ENCODE results near the gene HOXA4.

Gene HOXA4

DNA sequence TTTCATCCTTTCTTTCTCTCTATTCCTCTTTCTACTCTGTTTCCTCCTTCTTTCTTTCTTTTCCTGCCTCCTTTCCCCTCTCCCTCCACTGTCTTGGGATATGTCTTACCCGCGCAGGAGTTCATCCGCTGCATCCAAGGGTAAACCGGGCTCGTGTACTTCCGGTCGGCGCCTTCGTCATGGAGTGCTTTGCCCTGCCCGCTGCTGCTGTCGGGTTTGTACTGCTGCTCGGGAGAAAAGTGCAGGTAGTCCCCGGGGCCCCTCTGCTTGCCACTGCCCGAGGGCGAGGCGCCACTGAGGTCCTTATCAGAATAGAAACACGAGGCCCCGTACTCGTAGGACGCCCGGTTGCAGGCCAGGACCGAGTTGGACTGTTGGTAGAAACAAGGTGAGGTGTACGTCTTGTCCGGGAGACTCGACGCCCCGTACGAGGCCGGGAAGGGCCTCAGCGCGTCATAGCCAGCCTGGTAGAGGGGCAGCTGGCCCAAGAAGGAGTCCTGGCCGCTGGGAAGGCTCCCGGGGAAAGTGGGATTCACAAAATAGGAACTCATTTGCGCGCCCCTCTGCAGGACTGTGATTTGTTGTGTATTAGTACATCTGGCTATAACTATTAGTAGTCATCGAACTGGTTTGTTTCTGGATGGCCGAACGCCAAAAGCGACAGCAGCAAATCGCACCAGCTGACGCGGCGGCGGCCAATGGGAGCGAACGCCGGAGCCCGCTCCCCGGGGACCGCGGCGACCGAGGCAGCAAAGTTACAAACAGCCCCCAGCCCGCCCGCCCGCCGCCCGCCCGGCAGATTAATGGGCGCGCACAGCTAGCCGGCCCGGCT lies 16.9 kb upstream of the HOXA4 start, which contains the start of gene HOXA6:
TSS of gene HOXA6 (minus strand) at position 576 of the 832 bp plus-strand sequence. CDS start at position 551, 25 bp downstream.
- no peak for DNase-seq (ENCODE audit: low read depth in 2 of 2)

DNA sequence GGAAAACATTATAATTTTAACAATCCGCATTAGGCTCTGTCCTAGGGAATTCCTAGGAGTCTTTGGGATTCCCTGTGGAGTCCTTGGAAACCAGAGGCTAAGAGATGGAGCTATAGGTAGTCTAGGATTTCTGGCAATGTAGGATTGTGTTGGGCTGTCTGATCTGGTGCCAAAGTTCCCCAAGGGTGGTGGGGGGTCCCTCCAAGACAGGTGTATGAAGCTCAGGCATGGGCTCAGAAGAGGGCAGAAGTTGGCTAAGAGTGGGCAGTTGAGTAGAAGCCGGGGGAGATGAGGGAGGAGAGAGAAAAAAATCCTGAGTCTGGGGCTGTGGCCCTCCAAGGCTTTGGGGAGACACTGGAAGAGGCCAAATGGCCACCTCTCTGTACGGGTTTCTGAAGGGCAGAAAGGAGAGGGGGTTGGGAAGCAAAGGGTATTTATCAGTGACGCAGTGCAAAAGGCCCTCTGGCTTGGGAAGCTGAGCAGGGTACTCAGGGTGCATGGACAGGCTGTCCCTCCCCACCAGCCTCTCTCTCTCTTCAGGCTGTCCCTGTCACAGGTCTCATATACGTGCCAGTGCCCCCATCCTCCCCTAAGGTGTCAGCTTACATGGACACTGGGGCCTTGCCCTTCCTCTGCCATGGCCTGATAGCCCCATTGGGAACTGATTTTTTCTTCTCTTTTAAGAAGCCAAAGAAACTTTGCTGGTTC lies 16.1 kb upstream of the HOXA4 start:
- DNase-seq (ENCODE audit: low read depth in 2 of 2), result no peak

DNA sequence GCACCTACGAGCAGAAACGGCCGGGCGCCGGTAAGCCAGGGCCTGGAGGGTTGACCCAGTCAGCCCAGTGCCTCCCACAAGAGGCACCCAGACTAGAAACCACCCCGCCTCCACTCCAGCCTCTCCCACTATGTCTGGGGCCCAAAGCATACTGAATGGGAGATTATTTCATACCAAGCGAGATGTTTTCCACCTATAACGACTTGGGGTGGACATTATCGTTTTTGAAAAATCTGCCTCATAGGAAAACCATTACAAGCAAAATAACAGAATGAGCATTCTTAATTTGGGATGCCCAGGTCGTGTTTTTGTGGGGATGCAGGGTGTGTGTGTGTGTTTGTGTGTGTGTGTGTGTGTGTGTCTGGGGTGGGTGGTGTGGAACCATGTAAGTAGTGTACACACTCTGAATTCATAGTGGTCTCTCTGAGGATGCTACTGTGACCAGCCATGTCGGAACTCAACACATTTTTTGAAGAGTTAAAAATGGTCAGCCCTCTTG lies 15.4 kb upstream of the HOXA4 start:
- no peak for DNase-seq (ENCODE audit: low read depth in 2 of 2)

DNA sequence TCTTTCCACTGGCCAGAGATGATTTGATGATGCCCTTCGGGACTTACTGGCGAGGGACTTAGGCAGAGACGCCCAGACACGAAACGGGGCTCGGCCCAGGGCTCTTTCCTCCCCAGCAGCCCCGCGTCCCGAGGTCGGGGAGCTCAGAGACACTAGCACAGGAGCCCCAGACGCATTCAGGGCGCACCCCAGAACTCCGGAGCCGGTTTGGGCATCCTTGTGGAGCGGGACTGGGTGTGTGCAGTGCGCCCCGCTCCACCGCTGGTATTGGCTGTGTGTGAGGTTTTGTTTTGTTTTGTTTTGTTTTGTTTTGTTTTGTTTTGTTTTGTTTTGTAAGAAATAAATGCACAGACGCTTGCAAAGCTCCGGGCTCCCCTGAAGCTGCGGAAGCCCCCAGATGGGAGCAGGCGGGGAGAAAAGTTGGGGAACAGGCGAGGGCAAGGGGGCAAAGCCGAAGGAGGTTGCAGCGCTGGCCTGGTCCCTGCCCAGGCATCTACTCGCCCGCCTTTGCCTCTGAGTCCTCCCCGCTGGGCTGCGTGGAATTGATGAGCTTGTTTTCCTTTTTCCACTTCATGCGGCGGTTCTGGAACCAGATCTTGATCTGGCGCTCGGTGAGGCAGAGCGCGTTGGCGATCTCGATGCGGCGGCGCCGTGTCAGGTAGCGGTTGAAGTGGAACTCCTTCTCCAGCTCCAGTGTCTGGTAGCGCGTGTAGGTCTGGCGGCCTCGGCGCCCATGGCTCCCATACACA lies 14.8 kb upstream of the HOXA4 start:
- DNase-seq (ENCODE audit: low read depth in 2 of 2), result no peak

DNA sequence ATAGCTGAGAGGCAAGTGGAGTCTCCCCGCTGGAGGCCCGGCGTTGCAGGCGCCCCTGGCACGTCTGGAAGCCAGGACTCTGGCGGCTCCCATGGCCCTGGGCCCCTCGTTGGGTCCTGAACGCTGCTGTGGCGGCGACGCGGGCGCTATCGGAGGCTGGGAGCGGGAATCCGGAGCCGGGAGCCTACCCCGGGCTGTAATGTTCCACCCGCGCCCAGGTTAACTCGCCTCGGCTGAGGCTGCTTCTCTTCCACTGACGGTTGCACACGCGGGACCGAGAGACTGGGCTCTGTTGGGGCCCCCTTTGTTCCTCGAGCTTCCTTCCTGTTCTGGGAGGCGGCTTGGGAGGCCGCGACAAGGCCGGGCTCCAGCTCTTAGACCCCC lies 14.2 kb upstream of the HOXA4 start:
- no peak for DNase-seq (ENCODE audit: low read depth in 2 of 2)

DNA sequence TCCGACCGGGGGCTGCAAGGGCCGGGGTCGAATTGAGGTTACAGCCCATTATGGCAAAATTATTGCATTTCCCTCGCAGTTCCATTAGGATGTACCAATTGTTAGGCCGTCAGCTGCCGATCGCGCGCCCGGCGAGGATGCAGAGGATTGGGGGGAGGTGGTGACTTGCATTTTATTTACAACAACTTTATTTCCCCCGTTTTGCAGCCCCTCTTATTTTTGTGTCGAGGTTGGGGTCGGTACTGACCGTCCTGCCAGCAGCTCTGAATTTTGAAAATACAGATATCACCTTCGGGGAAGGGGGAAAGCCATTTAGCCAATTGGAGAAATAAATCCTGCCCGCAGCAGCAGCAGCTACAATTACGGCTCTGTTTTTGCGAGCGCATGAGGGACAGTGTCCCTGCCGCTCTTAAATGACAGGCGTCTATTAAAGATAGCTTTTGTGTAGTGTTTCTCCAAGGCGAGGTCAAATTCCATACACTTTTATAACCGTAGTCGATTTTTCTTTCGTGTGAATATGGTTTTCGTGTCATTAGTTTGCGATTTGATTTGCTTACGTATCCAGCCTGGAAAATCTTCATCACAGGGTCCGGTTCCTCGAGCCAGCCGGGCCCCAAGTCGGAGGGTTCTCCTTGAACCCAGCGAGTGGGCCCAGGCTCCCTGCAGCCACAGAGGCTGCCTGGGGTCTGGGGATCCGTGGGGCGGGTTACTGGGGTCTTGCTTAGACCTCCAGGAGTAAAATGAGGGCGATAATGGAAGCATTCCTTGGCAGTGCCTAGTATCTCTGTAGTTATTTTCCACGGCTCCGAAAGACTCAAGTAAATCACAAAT lies 13.6 kb upstream of the HOXA4 start:
- no peak for DNase-seq (ENCODE audit: low read depth in 2 of 2)

DNA sequence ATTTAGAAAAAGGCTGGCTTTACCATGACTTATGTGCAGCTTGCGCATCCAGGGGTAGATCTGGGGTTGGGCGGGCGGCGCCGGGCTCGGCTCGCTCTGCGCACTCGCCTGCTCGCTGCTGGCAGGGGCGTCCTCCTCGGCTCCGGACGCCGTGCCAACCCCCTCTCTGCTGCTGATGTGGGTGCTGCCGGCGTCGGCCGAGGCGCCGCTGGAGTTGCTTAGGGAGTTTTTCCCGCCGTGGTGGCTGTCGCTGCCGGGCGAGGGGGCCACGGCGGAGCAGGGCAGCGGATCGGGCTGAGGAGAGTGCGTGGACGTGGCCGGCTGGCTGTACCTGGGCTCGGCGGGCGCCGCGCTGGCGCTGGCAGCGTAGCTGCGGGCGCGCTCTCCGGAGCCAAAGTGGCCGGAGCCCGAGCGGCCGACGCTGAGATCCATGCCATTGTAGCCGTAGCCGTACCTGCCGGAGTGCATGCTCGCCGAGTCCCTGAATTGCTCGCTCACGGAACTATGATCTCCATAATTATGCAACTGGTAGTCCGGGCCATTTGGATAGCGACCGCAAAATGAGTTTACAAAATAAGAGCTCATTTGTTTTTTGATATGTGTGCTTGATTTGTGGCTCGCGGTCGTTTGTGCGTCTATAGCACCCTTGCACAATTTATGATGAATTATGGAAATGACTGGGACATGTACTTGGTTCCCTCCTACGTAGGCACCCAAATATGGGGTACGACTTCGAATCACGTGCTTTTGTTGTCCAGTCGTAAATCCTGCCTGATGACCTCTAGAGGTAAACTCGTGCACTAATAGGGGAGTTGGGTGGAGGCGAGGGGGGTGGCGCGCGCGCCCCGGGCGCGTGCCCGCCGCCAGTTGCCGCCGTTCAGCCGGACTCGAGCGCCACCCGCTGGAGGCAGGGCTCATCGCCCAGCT lies 12.7 kb upstream of the HOXA4 start, which contains the start of gene HOXA5:
TSS of gene HOXA5 (minus strand) at position 659 of the 927 bp plus-strand sequence. CDS start at position 585, 74 bp downstream.
- no peak for DNase-seq (ENCODE audit: low read depth in 2 of 2)

DNA sequence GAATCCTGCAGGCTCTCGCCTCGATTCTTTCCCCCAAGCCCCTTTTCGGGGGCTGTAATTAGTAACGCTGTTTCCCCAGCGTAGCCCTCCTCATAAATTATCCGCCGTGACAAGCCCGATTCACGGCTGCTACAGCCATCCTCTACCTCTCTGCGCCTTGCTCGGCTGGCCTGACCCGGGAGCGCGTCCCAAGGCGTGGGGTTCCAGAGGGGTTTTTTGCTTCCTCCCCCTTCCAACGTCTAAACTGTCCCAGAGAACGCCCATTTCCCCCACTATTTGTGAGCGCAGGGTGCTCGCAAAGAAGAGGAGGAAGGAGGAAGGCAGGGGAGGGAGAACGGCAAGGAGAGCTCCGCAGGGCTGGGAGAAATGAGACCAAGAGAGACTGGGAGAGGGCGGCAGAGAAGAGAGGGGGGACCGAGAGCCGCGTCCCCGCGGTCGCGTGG lies 12.0 kb upstream of the HOXA4 start:
- no peak for DNase-seq (ENCODE audit: low read depth in 2 of 2)

DNA sequence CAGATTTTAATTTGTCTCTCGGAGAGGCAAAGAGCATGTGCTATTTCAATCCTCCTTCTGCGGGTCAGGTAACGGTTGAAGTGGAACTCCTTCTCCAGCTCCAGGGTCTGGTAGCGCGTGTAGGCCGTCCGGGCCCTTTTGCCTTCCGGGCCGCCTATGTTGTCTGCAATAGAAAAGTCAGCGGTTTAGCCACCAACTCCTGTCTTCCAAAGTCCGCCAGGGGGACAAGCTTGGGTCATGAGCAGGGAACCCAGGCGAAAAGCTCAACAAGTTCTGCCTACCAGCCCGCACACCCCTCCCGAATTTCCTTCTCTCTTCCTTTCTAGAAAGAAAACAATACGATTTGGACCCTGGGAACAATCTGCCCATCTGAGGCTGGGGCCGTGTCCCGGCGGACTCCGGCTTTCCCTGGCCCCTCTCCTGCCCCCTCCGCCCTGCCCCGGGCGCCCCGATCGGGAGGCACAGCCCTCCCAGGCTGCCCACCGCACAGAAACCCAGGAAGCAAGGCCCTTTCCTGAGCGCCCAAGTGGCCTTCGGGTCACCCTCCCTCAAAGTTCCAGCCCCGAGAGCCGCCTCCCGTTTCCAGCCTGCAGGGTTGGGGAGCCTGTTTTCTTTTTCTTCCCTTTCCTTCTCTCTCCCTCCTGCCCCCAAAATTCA lies 11.5 kb upstream of the HOXA4 start:
- DNase-seq (ENCODE audit: low read depth in 2 of 2), result no peak

DNA sequence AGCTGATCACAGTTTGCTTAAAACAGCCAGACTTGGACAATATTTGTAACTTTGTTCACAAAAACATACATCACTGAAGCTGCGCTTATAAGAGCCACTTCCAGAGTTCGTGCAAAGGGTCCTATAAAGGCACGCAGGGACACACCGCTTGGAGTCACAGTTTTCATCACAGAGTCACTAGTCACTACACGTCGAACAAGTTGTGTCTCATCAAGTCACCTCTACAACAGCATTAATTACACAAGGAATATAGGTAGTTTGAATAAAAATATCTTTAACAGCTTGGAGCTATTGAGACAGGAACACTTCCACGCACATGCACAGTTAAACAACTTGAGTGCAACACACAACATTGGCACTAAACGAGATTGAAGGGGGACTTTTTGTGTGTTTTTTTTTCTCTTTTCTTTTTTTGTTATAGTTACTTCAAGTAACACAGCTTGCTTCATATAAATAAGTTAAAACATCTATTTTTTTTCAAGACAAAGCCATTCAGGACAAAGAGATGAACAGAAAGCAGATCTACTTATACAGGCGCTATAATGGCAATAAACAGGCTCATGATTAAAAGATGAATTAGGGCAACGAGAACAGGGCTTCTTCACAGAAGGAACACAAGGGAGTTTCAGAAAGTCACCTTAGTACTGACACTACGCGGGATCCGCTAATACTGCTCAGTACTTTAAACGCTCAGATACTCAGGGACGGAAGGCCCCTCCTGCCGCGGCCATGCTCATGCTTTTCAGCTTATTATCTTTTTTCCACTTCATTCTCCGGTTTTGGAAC lies 10.8 kb upstream of the HOXA4 start:
- no peak for DNase-seq (ENCODE audit: low read depth in 2 of 2)

DNA sequence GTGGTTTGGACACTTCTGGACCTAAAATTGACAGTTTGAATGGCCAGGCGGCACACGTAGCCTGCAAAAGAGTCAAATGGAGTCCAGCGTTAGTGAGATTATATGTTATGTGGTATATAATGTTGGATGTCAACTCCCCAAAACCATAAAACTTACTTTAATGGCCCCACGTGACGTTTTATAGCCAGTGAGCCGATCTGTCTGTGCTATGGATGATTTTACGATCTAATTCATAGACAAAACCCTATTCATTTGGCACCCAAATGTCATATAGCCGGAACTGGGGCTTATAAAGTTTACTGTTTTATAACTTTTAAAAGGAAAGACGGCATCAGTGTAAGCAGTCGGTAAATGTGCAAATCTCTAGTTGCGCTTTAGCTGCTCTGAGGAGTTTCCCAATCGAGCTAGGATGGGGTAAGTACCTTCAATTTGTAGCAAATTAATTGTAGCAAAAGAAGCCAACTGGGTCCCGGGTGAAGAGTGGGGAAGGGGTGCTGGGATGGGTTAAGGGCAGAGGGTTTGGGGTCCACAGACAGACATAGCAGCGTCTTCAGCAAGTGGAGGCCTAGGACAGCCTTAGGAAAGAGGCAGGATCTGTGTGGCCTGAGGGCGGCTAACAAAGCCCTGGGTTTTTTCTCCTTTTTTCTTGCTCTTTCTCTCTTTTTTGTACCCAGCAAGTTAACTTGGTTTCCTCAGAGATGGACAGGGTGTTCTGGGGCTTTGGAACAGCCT lies 9.7 kb upstream of the HOXA4 start:
- DNase-seq (ENCODE audit: low read depth in 2 of 2), result no peak

DNA sequence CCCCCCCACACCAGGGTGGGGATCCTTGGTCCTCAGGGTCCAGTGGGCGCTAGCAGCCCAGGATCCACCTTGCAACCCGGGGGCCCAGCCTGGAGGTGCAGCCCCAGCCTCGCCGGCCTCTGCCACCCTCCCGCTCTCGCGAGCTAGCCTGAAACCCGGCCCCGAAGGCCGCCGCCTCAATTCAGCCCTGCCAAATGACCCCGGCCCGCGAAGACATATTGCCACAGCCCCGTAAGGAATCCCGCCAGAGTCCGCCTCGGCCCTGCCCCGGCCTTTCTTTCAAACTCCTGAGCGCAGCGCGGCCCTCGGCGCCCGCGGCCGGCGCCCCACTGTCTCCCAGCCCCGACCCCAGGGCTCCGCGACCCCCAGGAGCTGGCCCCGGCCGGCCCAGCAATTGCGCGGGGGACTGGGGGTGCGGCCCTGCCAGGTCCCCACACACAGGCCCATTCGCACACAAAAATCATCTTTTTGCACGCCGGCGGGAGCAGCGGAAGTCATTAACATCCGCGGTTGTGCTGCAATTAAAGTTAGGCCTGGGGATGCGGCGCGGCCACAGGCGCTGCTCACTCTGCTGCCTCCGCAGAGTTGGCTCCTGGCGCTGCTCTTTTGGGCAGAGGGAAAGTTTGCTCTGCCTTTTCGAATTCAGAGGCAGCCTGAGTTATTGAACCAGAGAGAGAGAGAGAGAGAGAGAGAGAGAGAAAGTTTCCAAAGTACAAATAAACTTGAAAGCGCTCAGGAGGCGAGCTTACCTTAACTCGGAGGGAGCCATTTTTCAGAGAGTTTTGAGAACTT lies 9.0 kb upstream of the HOXA4 start:
- DNase-seq (ENCODE audit: low read depth in 2 of 2), result no peak

DNA sequence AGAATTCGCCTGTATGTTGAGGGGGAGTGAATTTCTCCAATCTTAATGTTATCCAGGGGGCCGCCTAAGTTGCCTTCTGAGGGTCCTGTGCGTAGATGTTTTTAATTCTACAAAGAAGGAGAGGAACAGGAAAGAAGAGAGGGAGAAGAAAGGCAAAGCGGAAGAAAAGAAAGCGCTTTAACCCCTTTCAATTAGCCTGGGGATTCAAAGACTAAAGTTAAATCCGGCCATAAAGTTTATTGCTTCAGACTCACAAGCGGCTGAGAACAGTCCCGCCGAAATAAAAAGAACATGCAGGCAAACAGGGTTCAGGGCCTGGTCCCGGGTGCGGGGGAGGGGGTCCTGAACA lies 8.4 kb upstream of the HOXA4 start:
- no peak for DNase-seq (ENCODE audit: low read depth in 2 of 2)

DNA sequence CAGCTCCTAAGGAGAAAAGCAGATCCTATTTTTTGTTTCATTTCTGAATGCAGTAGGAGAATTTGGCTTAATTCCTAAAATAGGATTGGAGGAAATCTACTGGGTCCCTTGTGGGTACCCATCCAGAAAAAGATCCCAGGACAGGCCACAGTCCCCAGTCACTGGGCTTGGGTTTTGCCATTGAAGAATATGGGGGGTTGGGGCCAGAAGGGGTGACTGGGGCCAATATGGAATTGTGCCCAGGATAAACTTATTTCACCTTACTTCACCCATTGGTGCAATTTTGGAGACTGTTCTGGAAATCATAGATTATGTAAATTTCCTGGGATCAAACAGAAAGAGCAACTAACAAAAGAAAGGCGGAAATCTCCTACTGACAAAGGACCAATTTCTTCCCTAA lies 7.9 kb upstream of the HOXA4 start:
- no peak for DNase-seq (ENCODE audit: low read depth in 2 of 2)

DNA sequence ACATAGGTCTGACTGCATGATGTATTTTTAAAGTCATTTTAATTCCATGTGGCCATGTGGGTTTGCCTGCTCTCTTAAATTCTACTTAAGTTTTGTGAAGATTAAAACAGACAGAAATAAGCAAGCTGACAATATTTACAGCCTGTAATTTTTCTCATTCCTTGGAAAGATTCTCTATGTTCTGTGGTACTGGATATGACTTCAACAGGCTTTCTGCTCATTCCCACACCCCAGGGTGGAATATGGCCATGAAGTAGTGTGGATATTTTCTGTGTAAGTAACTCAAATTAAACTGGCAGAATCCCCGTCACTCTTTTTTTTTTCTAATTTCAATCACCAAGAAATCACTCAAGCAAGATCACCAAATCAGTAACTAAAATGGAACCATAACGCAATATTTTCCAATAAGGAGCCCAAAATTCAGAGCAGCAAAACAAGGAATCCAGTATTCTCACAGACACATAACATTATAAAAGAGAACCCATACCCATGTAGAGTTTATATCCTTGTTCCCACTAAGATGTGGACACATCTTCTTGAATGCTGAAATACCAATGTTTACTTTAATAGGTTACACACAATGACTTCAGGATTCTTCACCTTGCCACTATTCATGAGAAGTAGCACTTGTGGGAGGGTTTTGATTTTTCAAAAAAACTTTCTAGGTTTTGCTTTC lies 7.2 kb upstream of the HOXA4 start:
- DNase-seq (ENCODE audit: low read depth in 2 of 2), result no peak

DNA sequence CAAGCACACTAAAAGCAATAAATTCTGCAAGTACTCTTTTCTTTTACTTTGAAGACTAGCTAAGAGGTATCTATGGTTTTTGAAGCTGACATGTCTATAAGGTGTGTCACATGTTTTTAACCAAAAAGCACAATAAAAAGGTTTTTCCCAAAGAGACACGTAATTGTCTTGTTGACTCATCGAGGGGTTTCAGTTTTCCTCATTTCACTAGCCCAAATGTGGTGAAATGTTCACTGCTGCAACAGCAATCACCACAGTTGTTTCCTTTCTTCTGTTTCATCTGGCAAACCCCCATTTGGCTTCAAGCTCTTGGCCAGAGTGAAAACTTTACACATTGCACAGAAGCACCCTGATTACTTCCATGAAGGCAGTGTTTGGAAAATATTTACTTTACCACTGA lies 3.8 kb upstream of the HOXA4 start:
- DNase-seq (ENCODE audit: low read depth in 2 of 2), result no peak

All from stimulated activated CD4-positive, alpha-beta T cell treated with anti-CD3 and anti-CD28 coated beads, Interleukin-1b, Interleukin-23, amount 100 ng/mL, for 1 hour (primary cell).